Nephron progenitor cell (in vitro differentiated cells): ENCODE data around the gene CYTH1.

Experiments
- DNase-seq: peaks from one replicate; pipeline ENCODE4 v3.0.0; 2021
- H3K27ac Mint-ChIP-seq: 2 replicates; pipeline ENCODE4 v1.8.0; 2021; ENCODE audit warnings: mild to moderate bottlenecking, moderate library complexity, mixed read lengths
- H3K27me3 Mint-ChIP-seq: 2 replicates; pipeline ENCODE4 v1.8.0; 2021; ENCODE audit warnings: mild to moderate bottlenecking, low read depth, mixed read lengths; ENCODE audit not compliant: poor library complexity
- H3K36me3 Mint-ChIP-seq: 2 replicates; pipeline ENCODE4 v1.8.0; 2021; ENCODE audit warnings: low read depth, mixed read lengths
- H3K4me1 Mint-ChIP-seq: 2 replicates; pipeline ENCODE4 v1.8.0; 2021; ENCODE audit warnings: mixed read lengths
- H3K4me3 Mint-ChIP-seq: 2 replicates; pipeline ENCODE4 v1.8.0; 2021; ENCODE audit warnings: mild to moderate bottlenecking, moderate library complexity, mixed read lengths
- H3K9me3 Mint-ChIP-seq: 2 replicates; pipeline ENCODE4 v1.8.0; 2021; ENCODE audit warnings: mild to moderate bottlenecking, moderate library complexity, mixed read lengths
- CTCF ChIP-seq: fragments of 200-600 bp; sonication (generic); IDR thresholded peaks from 2 replicates; pipeline ENCODE4 v1.5.0; 2021; ENCODE audit warnings: antibody characterized with exemption

The CYTH1 gene

GRCh38 chr17:78797691-78798585, 15.9 kb upstream of the CYTH1 start:
- Mint-ChIP-seq H3K27me3 (peaks cover 2% of the 10 kb centered on the region), H3K9me3 (no peaks in the 10 kb centered on the region), H3K27ac (no peak overlapping the region), H3K36me3 (peaks cover 66% of the 10 kb centered on the region), H3K4me1 (no peaks in the 10 kb centered on the region), H3K4me3 (no peak overlapping the region)
- no peak for DNase-seq
- no peak for TF ChIP-seq CTCF

GRCh38 chr17:78797213-78797612, 15.1 kb upstream of the CYTH1 start:
- TF ChIP-seq CTCF = no peak
- no peak overlapping the region for H3K4me3 Mint-ChIP-seq
- no peak overlapping the region for H3K27ac Mint-ChIP-seq
- H3K4me1 Mint-ChIP-seq = peaks cover 3% of the 10 kb centered on the region
- H3K36me3 Mint-ChIP-seq = peaks cover 62% of the 10 kb centered on the region
- no peaks in the 10 kb centered on the region for H3K9me3 Mint-ChIP-seq
- peaks cover 2% of the 10 kb centered on the region for H3K27me3 Mint-ChIP-seq
- DNase-seq = no peak

- Mint-ChIP-seq H3K27ac (no peak overlapping the region), H3K9me3 (no peaks in the 10 kb centered on the region), H3K4me3 (no peak overlapping the region), H3K36me3 (peaks cover 66% of the 10 kb centered on the region), H3K4me1 (peaks cover 10% of the 10 kb centered on the region), H3K27me3 (peaks cover 2% of the 10 kb centered on the region)
- TF ChIP-seq CTCF = no peak
- no peak for DNase-seq
Measured at GRCh38 chr17:78796517-78796900, 14.4 kb upstream of the CYTH1 start.

GRCh38 chr17:78795861-78796516, 13.9 kb upstream of the CYTH1 start:
- DNase-seq = no peak
- no peaks in the 10 kb centered on the region for H3K9me3 Mint-ChIP-seq
- peaks cover 2% of the 10 kb centered on the region for H3K27me3 Mint-ChIP-seq
- H3K4me3 Mint-ChIP-seq = no peak overlapping the region
- no peak overlapping the region for H3K27ac Mint-ChIP-seq
- peaks cover 14% of the 10 kb centered on the region for H3K4me1 Mint-ChIP-seq
- peaks cover 66% of the 10 kb centered on the region for H3K36me3 Mint-ChIP-seq
- TF ChIP-seq CTCF = no peak

- Mint-ChIP-seq H3K4me1 (peaks cover 14% of the 10 kb centered on the region), H3K4me3 (no peak overlapping the region), H3K36me3 (peaks cover 61% of the 10 kb centered on the region), H3K27ac (no peak overlapping the region), H3K9me3 (no peaks in the 10 kb centered on the region), H3K27me3 (peaks cover 2% of the 10 kb centered on the region)
- no peak for DNase-seq
- TF ChIP-seq CTCF = no peak
Measured at GRCh38 chr17:78794864-78795640, 13.0 kb upstream of the CYTH1 start.
